GM18519 (cell line): ENCODE results near the gene CDS2.

Experiments used
- ATAC-seq: cut with Tn5 transposase; IDR thresholded peaks from one replicate; pipeline ENCODE4 v1.9.1; 2021; ENCODE audit warnings: mild to moderate bottlenecking, moderate library complexity; ENCODE audit not compliant: unreplicated experiment, low FRiP score

CDS2 gene

GRCh38 chr20:5149892-5150225, 23.1 kb downstream of the CDS2 start:
- no peak for ATAC-seq

- no peak for ATAC-seq
These were observed 23.6 kb downstream of the CDS2 start for GRCh38 chr20:5150226-5151076.

GRCh38 chr20:5153152-5153467, 26.3 kb downstream of the CDS2 start:
- no peak for ATAC-seq

- ATAC-seq, result no peak
These were observed 27.1 kb downstream of the CDS2 start for GRCh38 chr20:5153612-5154542.

GRCh38 chr20:5154543-5154925, 27.7 kb downstream of the CDS2 start:
- ATAC-seq, result no peak

- no peak for ATAC-seq
These were observed 28.6 kb downstream of the CDS2 start for GRCh38 chr20:5155404-5155803.

- no peak for ATAC-seq
These were observed 30.1 kb downstream of the CDS2 start for GRCh38 chr20:5156675-5157448.

GRCh38 chr20:5159928-5160327, 33.1 kb downstream of the CDS2 start:
- no peak for ATAC-seq

- no peak for ATAC-seq
These were observed 34.1 kb downstream of the CDS2 start for GRCh38 chr20:5160882-5161281.

GRCh38 chr20:5161536-5162164, 34.8 kb downstream of the CDS2 start:
- no peak for ATAC-seq

- ATAC-seq, result no peak
These were observed 38.1 kb downstream of the CDS2 start for GRCh38 chr20:5164645-5165625.

- no peak for ATAC-seq
These were observed 42.0 kb downstream of the CDS2 start for GRCh38 chr20:5168651-5169396.

- no peak for ATAC-seq
These were observed 43.5 kb downstream of the CDS2 start for GRCh38 chr20:5170341-5170740.

- ATAC-seq, result no peak
These were observed 44.4 kb downstream of the CDS2 start for GRCh38 chr20:5171064-5171789.

- ATAC-seq, result no peak
These were observed 45.0 kb downstream of the CDS2 start for GRCh38 chr20:5171790-5172164.

- no peak for ATAC-seq
These were observed 45.4 kb downstream of the CDS2 start for GRCh38 chr20:5172167-5172601.

- ATAC-seq, result no peak
These were observed 46.2 kb downstream of the CDS2 start for GRCh38 chr20:5172903-5173463.

GRCh38 chr20:5173751-5174150, 46.9 kb downstream of the CDS2 start:
- no peak for ATAC-seq
